HG03520 (cell line): ENCODE data around the gene FBXO8.

ENCODE experiments used
- ATAC-seq: cut with Tn5 transposase; IDR thresholded peaks from one replicate; pipeline ENCODE4 v1.9.1; 2021; ENCODE audit warnings: mild to moderate bottlenecking, moderate library complexity; ENCODE audit not compliant: unreplicated experiment

The FBXO8 gene

DNA sequence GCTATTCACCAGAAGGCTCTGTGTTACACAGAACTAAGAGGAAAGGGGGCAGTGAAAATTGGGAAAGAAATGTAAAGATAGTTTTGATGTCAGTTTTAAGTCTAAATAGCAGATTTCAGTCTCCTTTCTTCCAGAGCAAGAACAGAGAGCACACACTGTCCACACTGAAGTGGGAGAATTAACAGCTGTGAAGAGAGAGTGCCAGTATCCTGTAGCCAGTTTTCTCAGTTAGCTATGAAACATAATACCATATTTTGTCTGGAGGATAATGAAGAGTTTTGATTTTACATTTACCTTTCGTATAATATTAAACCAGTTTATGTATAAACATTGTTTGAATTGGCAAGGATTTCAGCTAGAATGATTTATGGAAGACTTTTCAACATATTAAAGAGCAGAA, 35.1 kb downstream of the FBXO8 start:
- no peak for ATAC-seq

DNA sequence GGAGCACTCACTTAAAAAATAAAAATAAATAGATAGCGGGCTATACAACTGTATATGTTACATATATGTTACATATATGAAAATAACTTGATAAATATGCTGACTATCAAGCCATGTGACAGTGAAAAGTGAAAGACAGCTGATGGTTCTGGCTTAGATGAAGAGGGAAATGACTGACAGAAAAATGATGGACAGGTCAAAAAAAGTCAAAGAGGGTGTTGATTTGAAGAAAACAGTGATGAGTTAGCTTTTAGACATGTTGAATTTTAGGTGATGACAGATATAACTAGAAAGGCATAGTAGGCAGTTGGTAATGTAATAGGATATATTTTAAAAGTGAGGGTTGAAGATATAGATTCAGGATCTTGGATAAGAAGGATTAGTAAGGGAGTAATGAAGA, 37.8 kb downstream of the FBXO8 start:
- ATAC-seq, result no peak

DNA sequence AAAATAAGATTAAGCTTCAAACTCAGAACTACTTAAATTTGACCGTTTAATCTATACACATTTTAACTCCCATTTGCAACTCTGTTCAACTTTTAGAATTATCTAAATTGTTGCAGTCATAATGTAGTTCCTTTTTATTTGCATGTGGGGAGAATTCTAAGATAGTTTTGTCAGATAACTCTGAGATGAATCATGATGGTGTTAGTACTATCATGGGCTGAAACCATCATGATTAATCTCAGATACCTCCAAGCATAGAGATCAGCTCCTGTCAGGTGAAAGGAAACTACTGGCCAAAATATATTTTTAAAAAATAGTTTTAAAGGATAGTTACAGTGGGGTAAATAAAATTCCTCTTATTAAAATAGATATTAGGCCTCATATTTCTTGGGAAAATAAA, 39.0 kb downstream of the FBXO8 start:
- ATAC-seq, result no peak

DNA sequence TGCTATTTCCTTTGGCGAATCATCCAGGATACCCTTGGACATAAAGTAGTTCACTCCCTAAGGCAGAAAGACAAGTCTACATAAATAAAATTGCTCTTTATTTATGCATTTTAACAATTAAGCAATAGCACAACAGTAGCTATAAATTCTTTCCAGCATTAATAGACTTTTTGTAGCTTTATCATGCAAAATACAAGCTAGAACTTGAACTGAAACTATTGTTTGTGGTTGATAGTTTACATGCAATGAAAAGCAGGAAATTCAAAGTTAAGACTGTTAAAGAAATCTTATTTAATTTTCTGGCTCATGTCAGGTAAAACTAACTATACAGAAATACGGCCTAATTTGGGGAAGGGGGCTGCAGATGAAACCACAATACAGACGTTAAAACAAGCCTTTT, 42.3 kb downstream of the FBXO8 start:
- no peak for ATAC-seq

DNA sequence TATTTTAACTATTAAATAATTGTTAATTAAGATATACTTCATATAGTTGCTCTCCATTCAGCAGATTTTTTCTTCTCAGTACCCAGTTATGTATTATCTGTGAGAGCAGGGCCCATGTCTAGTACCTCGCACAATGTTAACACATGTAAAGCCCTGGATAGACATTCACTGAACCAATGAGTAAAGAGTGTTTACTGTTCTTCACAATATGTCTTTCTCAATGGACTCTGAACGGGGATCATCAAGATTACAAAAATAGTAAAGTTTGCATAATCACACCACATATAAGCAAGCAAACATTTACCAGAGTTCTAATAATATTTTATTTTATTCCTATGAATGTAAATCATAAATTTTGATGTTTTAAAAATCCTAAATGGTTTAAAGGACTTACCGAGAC, 47.1 kb downstream of the FBXO8 start:
- no peak for ATAC-seq

DNA sequence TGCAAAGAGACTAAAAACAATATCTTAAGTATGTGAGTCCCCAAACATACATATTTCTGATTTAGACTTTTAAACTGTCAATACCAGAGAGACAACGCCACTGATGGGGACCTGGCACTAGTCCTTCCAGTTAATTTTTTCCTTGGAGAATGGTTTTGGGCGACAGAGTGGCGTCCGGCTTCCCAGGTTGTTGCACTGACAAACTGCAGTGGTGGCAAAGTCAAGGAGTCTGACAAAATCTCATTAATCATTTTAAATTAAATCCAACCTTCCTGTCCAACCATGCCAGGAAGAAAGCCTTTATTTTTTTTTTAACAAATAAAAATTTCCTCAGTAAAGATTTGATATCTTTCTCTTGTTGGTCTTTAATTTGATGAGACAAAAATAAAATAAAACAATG, 52.8 kb downstream of the FBXO8 start:
- ATAC-seq, result no peak

DNA sequence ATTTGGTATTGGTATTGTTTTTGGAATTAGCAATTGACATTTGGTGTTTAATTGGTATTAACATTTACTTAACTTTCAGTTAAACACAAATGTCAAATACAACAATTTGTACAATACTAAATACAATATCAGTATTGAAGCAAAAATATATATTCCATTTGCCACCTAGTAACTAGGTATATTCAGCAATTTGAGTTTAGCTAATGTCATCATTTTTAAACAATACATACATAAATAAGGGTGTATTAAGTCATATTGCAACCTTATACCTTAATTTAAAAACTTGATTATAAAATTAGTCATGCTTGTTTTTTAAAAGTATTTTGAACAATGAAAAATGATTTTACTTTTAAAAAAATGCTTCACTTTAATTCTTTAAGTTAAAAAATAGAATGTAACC, 53.3 kb downstream of the FBXO8 start:
- ATAC-seq, result no peak

DNA sequence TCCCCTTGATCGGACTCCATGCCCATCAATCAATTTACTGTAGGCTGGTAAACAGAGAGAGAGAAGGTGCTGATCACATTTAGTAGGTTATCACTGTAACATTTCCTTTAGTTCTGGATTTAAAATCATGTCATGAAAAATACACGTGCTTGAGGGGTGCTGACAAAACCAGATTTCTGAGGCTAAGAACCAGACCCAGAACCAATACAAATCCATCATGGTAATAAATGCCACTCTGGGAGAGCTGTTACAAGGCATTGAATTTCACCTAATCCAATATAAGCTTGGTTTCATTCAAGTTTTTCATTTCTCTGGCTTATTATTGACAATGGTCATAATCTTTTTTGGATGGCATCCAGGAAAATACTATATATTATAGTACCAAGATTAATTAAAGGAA, 54.5 kb downstream of the FBXO8 start:
- ATAC-seq, result no peak

DNA sequence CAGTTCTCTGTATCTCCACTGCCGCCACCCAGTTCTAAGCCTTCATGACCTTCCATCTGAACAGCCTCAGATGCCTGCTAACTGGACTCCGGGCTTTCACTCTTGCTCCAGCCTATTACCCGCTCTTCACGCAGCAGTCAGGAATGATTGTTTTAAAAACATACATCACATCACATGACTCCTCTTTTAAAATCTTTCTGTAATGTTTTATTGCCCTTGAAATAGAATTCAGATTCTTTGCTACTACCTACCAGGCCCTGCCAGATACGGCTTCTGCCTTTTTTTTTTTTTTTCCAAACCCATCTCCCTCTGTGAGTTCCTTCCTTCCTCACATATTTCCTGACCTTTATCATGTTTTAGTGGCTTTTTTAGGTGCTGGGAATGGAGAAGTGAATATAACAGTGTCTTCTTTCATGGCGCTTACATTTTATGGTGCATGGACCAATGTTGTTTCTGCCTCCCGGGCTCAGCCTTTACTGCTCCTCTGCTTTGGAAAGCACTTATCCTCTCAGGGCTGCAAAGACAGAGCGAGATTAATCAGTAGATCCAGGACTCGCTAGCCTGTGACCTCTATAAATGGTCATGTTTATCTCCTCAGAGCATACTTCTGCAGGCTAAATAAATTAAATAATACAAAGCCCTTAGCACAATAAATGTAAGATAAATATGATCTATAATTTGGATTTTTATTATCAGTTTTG, 58.0 kb downstream of the FBXO8 start:
- no peak for ATAC-seq

DNA sequence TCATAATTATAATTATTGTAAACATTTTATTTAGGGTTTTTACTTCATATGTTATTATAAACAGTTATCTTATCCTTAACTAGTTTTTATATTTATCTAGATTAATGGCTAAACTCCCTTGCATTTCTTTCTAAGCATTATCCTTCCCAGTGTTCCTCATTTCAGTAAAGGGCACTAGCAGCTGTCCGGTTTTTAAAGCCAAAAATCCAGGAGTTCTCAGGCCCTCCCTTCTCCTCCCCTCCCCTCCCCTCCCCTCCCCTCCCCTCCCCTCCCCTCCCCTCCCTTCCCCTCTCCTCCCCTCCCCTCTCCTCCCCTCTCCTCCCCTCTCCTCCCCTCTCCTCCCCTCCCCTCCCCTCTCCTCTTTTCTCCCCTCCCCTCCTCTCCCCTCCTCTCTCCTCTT, 58.9 kb downstream of the FBXO8 start:
- ATAC-seq, result no peak

DNA sequence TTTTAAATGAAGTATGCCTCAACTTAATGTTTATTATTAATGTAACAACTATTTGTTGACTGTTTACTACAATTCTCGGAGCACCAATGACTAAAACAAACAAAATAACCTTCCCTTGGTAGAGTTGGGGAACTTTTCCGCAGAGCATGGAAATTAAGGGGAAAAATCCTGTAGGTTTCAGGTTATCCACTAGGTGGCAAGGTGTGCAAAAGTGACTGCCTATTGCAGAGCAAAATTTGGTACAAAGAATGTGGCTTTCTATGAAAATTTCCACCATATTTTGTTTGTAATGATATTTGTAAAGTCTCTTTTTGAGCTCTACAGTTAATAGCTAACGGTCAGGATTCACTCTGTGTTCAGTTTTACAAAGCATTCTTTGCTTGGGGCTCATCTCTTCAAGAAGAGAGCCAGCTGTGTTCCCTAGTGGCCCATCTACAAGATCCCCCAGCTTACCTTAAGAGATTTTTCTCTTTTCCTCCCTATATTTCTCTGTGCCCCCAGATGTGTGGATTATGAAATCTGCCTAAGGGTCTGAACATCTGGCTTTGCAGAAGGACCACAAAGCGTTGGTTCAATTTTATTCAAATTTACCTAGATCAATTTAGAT, 61.1 kb downstream of the FBXO8 start:
- peak; percentile 78 for ATAC-seq

DNA sequence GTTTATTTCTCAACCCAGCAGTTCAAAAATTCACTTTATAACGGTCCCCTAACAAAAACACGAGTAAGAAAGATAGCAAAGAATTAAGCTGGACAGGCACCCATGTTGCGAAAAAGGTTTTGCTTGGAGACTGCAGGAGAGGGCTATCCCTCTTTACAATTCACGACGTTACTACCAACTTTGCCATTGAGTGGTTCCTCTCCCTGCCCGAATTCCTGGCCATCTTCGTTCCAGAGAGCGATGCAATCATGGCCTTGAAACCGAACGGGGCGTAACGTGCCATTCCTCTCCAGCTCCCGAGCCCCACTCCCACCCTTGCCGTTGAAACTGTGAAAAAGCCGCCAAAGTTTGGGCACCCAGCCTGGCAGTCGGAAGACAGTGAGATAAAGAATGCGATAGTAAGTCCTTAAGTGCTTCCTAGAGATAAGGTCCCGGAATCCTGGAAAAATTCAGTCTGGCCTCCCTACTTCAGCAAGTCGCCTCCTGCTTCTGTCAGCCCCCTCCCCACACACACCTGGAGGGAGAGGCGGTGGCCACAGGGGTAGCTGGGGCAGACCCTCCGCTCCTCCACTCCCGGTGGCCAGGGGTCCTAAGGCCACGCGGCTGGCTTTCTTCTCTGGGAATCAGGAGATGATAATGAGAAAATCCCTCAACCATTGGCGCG, 65.2 kb downstream of the FBXO8 start:
- no peak for ATAC-seq

DNA sequence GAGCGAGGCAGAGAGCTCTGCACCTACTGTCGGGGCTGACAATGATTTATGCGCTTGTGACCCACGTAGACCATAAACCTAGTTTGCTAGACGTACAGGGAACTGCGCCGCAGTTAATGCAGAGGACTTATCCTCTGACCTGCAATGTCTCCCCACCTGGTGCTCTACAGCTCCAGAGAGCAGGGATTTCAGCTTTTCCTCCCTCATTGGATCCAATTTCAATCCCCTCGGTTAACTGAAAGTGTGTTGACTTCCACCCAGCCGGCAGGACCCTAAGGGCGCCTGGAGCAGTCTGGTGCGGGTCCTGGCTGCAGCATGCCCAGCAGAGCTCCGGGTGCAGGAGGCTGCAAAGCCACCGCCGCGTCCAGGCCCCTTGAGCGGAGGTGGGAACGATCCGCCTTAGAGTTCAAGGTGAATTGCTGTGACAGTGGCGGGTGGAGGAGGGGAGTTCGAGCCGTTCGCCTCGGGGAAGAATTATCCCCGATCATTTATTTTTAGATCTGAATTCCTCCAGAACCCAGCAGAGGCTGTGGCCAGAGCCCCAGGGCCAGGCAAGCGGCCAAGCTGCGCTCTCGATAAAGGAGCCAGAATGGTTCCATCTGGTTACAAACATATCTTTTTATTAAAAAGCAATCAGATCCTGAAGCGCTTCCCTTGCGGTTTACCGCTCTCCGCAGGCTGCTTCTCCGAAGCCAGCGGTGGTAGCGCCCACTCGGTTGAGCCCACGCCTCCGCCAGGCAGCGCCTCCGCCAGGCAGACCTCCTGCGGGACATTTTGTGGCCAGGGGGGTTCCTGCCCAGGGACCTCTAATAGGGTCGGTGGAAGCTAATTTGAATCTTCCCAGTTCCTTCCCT, 66.0 kb downstream of the FBXO8 start:
- no peak for ATAC-seq

DNA sequence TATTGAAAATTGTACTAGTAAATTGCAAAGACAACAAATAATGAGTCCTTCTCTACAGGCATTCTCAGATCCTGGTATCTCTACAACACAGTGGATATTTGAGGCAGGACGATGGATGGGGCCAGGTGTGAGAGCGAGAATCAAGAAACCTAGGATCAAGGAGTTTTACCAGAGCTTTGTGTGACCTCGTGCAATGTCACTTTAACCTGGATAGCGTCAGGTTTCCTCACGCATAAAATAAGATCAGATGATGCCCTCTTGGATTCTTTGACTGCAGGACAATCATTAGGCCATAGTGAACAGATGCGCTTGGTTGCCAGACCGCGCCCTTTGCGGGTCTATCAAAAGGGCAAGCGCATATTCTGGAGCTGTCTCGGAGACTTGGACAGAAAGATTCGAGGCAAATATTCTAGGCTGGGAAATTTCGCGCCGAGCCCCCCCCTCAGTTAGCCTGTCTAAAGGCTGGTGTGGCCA, 66.6 kb downstream of the FBXO8 start:
- no peak for ATAC-seq

DNA sequence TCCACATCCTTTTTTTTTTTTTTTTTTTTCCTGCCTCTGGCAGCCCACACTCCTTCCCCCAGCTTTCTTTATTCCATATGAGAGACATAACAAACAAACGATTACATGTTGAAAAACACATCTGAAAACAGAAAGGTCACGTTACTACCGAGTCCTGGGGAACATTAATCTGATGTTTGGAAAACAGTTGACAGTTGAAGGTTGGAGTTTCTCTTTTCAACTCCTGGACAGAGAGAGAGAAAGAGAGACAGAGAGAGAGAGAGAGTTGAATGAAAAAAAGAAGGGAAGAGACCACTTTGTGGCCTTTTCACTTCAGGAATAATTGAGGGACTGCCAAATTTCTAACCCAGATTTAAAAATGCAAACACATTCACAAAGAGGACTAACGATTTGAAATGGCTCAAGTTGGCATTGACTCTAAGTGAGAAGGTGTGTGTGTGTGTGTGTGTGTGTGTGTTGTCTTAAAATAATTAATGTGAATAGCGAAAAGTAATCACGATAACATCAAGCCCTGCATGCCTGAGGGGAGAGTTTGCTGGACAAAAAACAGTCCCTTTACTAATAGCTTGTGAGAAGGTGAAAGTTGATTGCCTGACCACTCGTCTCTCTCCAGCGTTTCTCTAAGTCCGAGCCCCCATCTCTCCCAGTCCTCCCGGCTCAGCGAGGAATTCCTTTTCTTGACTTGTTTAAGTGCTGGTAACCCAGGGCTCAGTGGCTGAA, 67.3 kb downstream of the FBXO8 start:
- ATAC-seq, result no peak

DNA sequence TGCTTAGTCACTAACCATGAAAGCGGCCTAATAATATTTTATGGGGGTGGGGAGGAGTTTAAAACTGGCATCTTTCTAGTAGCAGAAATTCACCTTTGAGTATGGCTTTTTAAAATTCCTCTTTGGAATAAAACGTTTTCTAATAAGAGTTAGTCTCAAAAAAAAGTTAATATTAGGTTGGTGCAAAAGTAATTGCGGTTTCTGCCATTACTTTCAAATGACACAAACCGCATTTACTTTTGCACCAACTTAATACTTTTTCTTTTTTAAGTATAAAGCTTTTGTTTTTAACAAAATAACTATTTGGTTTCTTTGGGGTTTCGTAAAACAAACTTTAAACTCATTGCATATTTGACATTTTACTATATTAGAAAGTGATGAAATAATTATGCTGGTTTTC, 68.4 kb downstream of the FBXO8 start:
- ATAC-seq, result no peak

DNA sequence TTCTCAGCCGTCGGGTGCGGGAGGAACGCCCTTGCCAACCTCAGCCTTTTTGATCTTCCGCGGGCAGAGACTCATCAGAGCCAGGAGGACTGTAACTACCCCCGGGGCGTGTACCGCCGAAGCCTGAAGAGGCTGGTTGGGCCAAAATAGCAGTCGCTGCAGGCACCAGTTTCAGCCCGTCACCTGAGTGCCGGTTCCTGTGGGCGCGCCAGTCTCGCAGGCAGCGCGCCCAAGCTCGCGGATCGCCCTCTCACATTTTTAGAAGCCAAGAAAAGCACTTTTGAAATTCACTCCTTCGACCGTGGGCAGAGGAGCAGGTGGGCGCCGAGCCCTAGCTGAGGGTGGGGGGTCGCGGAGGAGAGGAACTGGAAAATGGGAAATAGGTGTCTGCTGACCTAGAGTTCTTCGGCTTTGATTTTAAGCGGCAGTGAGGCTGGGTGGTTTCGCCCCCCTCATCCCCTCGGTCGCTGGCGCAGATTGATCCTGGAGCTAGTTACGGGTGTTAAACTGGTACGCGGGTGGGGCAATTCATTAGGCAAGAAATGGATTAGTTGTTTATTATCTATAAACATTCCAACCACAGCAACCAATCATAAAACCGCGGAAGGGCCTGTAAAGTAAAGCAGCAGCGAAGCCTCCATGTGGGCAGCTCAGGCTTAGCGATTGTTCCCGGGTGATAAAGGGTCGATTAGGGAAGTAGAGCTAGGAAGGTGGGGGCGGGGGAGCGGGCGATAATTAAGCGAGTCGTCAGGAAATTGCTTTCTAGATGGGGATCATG, 69.2 kb downstream of the FBXO8 start:
- no peak for ATAC-seq

DNA sequence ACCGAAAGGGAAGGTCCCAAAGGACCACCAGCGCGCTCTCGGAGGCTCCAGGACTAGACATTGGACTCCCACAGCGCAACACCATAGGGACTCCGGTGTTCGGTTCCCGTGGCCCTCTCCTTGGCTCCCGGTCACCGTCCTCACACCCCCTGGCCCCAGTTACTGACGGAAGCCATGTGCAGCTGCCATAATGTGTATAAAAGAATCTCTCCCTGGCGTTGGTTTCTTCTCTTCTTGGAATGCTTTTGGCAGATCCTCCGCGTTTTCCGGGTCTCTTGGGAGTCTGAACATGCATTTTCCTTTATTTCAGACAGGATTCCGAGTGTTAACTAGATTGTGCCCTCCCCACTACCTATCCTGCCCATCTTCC, 69.8 kb downstream of the FBXO8 start:
- ATAC-seq, result no peak

DNA sequence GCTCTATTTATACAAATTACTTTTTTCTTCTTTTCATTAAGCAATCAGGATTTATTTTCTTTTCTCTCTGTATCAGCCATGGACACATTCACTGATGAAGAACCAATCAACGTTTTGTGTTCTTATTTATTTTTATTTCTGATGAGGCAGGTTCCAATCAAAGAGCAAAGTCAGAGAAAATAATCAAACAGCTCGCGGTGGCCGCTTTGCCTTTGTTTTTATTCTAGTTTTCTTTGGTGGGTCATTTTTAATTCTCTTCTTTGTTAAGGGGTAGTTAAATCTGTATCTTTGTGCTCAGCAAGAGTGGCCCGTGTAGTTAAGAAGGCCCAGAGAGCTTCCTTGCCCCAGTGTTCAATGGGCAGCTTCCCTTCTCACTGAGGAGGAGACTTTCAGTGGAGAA, 71.4 kb downstream of the FBXO8 start:
- no peak for ATAC-seq

DNA sequence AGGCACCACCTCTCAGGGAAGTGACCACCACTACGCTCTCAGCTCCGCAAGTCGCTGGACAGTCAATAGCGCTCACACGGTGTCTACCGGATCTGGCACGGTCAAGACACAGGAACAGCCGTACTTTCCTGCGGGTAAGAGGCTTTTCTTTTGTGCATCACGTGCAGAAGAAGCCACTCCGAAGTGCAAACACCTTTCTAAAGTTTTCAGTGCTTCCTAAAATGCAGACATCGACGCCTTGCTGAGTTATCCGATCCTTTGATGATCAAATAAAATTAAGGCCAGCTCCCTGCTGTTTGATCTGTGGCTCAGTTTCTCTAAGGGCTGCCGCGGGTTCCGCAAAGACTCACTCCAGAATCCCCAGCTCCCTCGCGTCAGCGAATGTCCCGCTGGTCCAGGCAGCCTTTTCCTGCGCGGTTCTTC, 71.8 kb downstream of the FBXO8 start:
- no peak for ATAC-seq
